Measurements from ENCODE around the gene ZNF280B. TPM values are rescaled to one million over a fixed set of nuclear protein-coding genes. Genes with fewer than 3 reads are reported as not detected.
A peak's percentile ranks its signal among the peaks of the same experiment; 100 is the strongest.

ZNF280B gene
- total and polyA plus RNA-seq, 9 of the 15 experiments (the other 6 are each of a cell fraction or from before 2014, with no cell fraction given): 7.7 to 29.9 (median 20.0) TPM

- no peak for TF ChIP-seq BCLAF1 (IDR thresholded peaks at IDR 0.05; ENCODE audit: borderline replicate concordance in 1 of 2, control insufficient read depth in 1 of 2, low read depth in 2 of 2, low read length in 1 of 2)
Measured at GRCh38 chr22:22488736-22489135, 19.8 kb downstream of the ZNF280B start (continued).

- no peak overlapping the region for H2AFZ ChIP-seq (ENCODE audit: low read depth, low read length)
- no TSS peak for BruUV-seq (replicated peaks)
- in situ Hi-C loops (cut with MboI) (no loop called here), intact Hi-C loops (cut with micrococcal nuclease) (no loop called here)
- CTCF ChIA-PET (ENCODE audit: low intra/inter-chr PET ratio): interaction anchor here (0.6 kb wide), 1 partner anchor 107 kb away, joined by 5 read pairs; no protein-coding TSS in a partner anchor
- ATAC-seq: no peak
- no peak overlapping the region for H3K27ac ChIP-seq (ENCODE audit: extremely low read depth, low read depth, low read length)
- H3K9ac ChIP-seq (ENCODE audit: insufficient read depth in 1 of 2, low read depth in 2 of 2, low read length in 2 of 2): no peak overlapping the region
- H4K20me1 ChIP-seq (replicated peaks; ENCODE audit: control insufficient read depth, insufficient read depth, low read length): no peaks in the 10 kb centered on the region
- DNase-seq (ENCODE audit: extremely low read depth in 1 of 4, low spot score in 3 of 4): peak in 1 of 4 experiments; percentile 39
- no peak overlapping the region for H3K4me3 ChIP-seq
- WGBS (ENCODE audit: insufficient coverage, low coverage, missing lambda C conversion rate): 93% methylated on average over 12 of the region's 12 CpGs
- peaks cover 77% of the 10 kb centered on the region for H3K36me3 ChIP-seq (ENCODE audit: control insufficient read depth, insufficient read depth, low read length)
- H3K4me1 ChIP-seq (replicated peaks in 1 of 2; ENCODE audit: control insufficient read depth in 2 of 2, insufficient read depth in 2 of 2, low read length in 2 of 2): no peaks in the 10 kb centered on the region
- H3K79me2 ChIP-seq (ENCODE audit: control insufficient read depth, insufficient read depth, low read length): no peaks in the 10 kb centered on the region
- H3K27me3 ChIP-seq (ENCODE audit: control insufficient read depth in 2 of 2, insufficient read depth in 2 of 2, low read length in 2 of 2): no peaks in the 10 kb centered on the region
- no peaks in the 10 kb centered on the region for H3K9me3 ChIP-seq (replicated peaks; ENCODE audit: control insufficient read depth, insufficient read depth, low read depth, low read length)
- no peak overlapping the region for H3K4me2 ChIP-seq (ENCODE audit: insufficient read depth, low read length)
- POLR2A ChIA-PET: interaction anchor here (0.7 to 4.4 kb wide), 10 partner anchors 8 to 86 kb away, joined by 3 to 48 read pairs (median 14); partner anchors contain the start of gene ZNF280A
- no peaks in the 10 kb centered on the region for H3K9me1 ChIP-seq (ENCODE audit: control insufficient read depth, insufficient read depth, low read length)
- peak; percentile 15 for FAIRE-seq
- TF ChIP-seq ZNF174 (CRISPR knock-in tag; IDR thresholded peaks at IDR 0.05): no peak
- no peak for TF ChIP-seq ZNF639 (CRISPR knock-in tag; conservative IDR thresholded peaks at IDR 0.05 in 1 of 2, IDR thresholded peaks at IDR 0.05 in 1 of 2)
- peak; percentile 22; the same call in 1 of the 2 replicates for TF ChIP-seq ATF1 (CRISPR knock-in tag; IDR thresholded peaks at IDR 0.05)
- TF ChIP-seq ATF1 (tag; IDR thresholded peaks at IDR 0.05): no peak
- TF ChIP-seq MLX (CRISPR knock-in tag; conservative IDR thresholded peaks at IDR 0.05): 0 out of 4 replicates have a peak, but pooled peaks of 1 of the 2 experiments have one; percentile 55
- TF ChIP-seq ZNF699 (CRISPR knock-in tag; IDR thresholded peaks at IDR 0.05; ENCODE audit: insufficient replicate concordance): peak; percentile 80
- TF ChIP-seq XRCC5 (IDR thresholded peaks at IDR 0.05; ENCODE audit: low read depth, low read length): 0 out of 2 replicates have a peak, but pooled peaks have one; percentile 25
- TF ChIP-seq E2F1 (CRISPR knock-in tag; IDR thresholded peaks at IDR 0.05): 0 out of 2 replicates have a peak, but pooled peaks have one; percentile 32
- TF ChIP-seq ZNF217 (CRISPR knock-in tag; IDR thresholded peaks at IDR 0.05): 0 out of 2 replicates have a peak, but pooled peaks have one; percentile 30
Measured at GRCh38 chr22:22487869-22488597, 20.5 kb downstream of the ZNF280B start.

Data from K562 (cell line).